ENCODE measurements around the gene PM20D1. TPM values are rescaled to one million over a fixed set of nuclear protein-coding genes. Genes with fewer than 3 reads are reported as not detected.
"Not testable (repeated sequence)": the region's sequence is repeated elsewhere in the genome, so short reads cannot be mapped to it uniquely, and the experiment has no call there.

Gene PM20D1
- total RNA-seq (under 1 TPM; 0.31 to 0.38 TPM), polyA plus RNA-seq (2.6 TPM)

- CTCF ChIA-PET = interaction anchor here (1.0 to 1.1 kb wide), 3 partner anchors 54 to 258 kb away, joined by 3 to 5 read pairs (median 4); no protein-coding TSS in a partner anchor
- DNase-seq = peak; percentile 62 to 89 (median 87)
- POLR2A ChIA-PET = interaction anchor here (0.8 to 1.6 kb wide), 2 partner anchors 36 to 219 kb away, joined by 3 to 5 read pairs; partner anchors contain the start of gene SLC41A1
Observed at GRCh38 chr1:205849619-205850355, at the start of gene PM20D1. PM20D1 (minus strand) TSS chr1:205850132; CDS start chr1:205850072, 60 bp downstream.

GRCh38 chr1:205896351-205896750, 46.4 kb upstream of the PM20D1 start:
- Histone ChIP-seq H3K27ac (ENCODE audit: low read depth, low read length) (no peak overlapping the region), H3K36me3 (ENCODE audit: insufficient read depth, low read length) (no peaks in the 10 kb centered on the region), H3K4me3 (ENCODE audit: low read length) (no peak overlapping the region), H3K27me3 (ENCODE audit: insufficient read depth, low read length, poor library complexity, severe bottlenecking) (no peaks in the 10 kb centered on the region), H3K9me3 (ENCODE audit: low read length) (no peaks in the 10 kb centered on the region), H3K4me1 (ENCODE audit: insufficient read depth, low read length) (no peaks in the 10 kb centered on the region)
- peaks cover 7 to 29% (median 25%) of the 10 kb centered on the region in 5 donors for H3K9me3 Mint-ChIP-seq
- ChIA-PET POLR2A (no interaction called here), CTCF (no interaction called here)
- peaks cover 2 to 5% (median 3%) of the 10 kb centered on the region in 3 donors for H3K4me1 Mint-ChIP-seq
- peaks cover 20 to 26% of the 10 kb centered on the region in 2 donors for H3K27me3 Mint-ChIP-seq
- DNase-seq = no peak
- no peak overlapping the region for H3K4me3 Mint-ChIP-seq
- peak overlapping the region in 1 of 8 donors; percentile 18 for H3K27ac Mint-ChIP-seq
- H3K36me3 Mint-ChIP-seq = peaks cover 0 to 22% (median 10%) of the 10 kb centered on the region in 3 donors

More at GRCh38 chr1:205849619-205850355, at the start of gene PM20D1:
- H3K27me3 ChIP-seq (ENCODE audit: insufficient read depth, low read length, poor library complexity, severe bottlenecking) = no peaks in the 10 kb centered on the region
- H3K4me1 ChIP-seq (ENCODE audit: insufficient read depth, low read length) = no peaks in the 10 kb centered on the region
- H3K27me3 Mint-ChIP-seq = peaks cover 0 to 1% of the 10 kb centered on the region in 2 donors
- no peaks in the 10 kb centered on the region for H3K36me3 ChIP-seq (ENCODE audit: insufficient read depth, low read length)
- peaks cover 0 to 6% (median 0%) of the 10 kb centered on the region in 5 donors for H3K9me3 Mint-ChIP-seq
- H3K27ac ChIP-seq (ENCODE audit: low read depth, low read length) = no peak within 1 kb of the TSS
- peak within 1 kb of the TSS; percentile 44 for H3K4me3 ChIP-seq (ENCODE audit: low read length)
- peak within 1 kb of the TSS; percentile 71 to 98 (median 96) for H3K27ac Mint-ChIP-seq
- no peaks in the 10 kb centered on the region for H3K9me3 ChIP-seq (ENCODE audit: low read length)
- H3K36me3 Mint-ChIP-seq = peaks cover 2 to 5% (median 4%) of the 10 kb centered on the region in 3 donors
- peaks cover 13 to 16% (median 14%) of the 10 kb centered on the region in 3 donors for H3K4me1 Mint-ChIP-seq
- peak within 1 kb of the TSS; percentile 89 to 96 (median 93) for H3K4me3 Mint-ChIP-seq

- H3K36me3 ChIP-seq (ENCODE audit: insufficient read depth, low read length); DNase-seq; H3K27ac ChIP-seq (ENCODE audit: low read depth, low read length); CTCF ChIA-PET; H3K4me1 Mint-ChIP-seq; H3K4me3 ChIP-seq (ENCODE audit: low read length); H3K9me3 ChIP-seq (ENCODE audit: low read length); H3K27ac Mint-ChIP-seq; POLR2A ChIA-PET; H3K4me3 Mint-ChIP-seq; H3K4me1 ChIP-seq (ENCODE audit: insufficient read depth, low read length); H3K27me3 ChIP-seq (ENCODE audit: insufficient read depth, low read length, poor library complexity, severe bottlenecking): not testable (repeated sequence)
- Mint-ChIP-seq H3K36me3 (peaks cover 0 to 22% (median 10%) of the 10 kb centered on the region in 3 donors), H3K27me3 (peaks cover 13 to 15% of the 10 kb centered on the region in 2 donors), H3K9me3 (peaks cover 7 to 34% (median 30%) of the 10 kb centered on the region in 5 donors)
Observed at GRCh38 chr1:205894119-205894518, 44.2 kb upstream of the PM20D1 start.

GRCh38 chr1:205892175-205892574, 42.2 kb upstream of the PM20D1 start:
- H3K4me1 Mint-ChIP-seq = peaks cover 7 to 11% (median 11%) of the 10 kb centered on the region in 3 donors
- H3K36me3 ChIP-seq (ENCODE audit: insufficient read depth, low read length); CTCF ChIA-PET; H3K27ac ChIP-seq (ENCODE audit: low read depth, low read length); H3K9me3 ChIP-seq (ENCODE audit: low read length); POLR2A ChIA-PET; H3K27me3 ChIP-seq (ENCODE audit: insufficient read depth, low read length, poor library complexity, severe bottlenecking); DNase-seq; H3K27me3 Mint-ChIP-seq; H3K4me3 Mint-ChIP-seq; H3K4me3 ChIP-seq (ENCODE audit: low read length); H3K27ac Mint-ChIP-seq; H3K4me1 ChIP-seq (ENCODE audit: insufficient read depth, low read length): not testable (repeated sequence)
- peaks cover 0 to 22% (median 9%) of the 10 kb centered on the region in 3 donors for H3K36me3 Mint-ChIP-seq
- H3K9me3 Mint-ChIP-seq = peaks cover 7 to 33% (median 25%) of the 10 kb centered on the region in 5 donors

- peaks cover 0 to 22% (median 9%) of the 10 kb centered on the region in 3 donors for H3K36me3 Mint-ChIP-seq
- H3K36me3 ChIP-seq (ENCODE audit: insufficient read depth, low read length); H3K4me3 Mint-ChIP-seq; H3K9me3 ChIP-seq (ENCODE audit: low read length); DNase-seq; CTCF ChIA-PET; POLR2A ChIA-PET; H3K4me1 ChIP-seq (ENCODE audit: insufficient read depth, low read length); H3K4me3 ChIP-seq (ENCODE audit: low read length); H3K27ac ChIP-seq (ENCODE audit: low read depth, low read length); H3K27me3 ChIP-seq (ENCODE audit: insufficient read depth, low read length, poor library complexity, severe bottlenecking); H3K27ac Mint-ChIP-seq; H3K27me3 Mint-ChIP-seq: not testable (repeated sequence)
- H3K9me3 Mint-ChIP-seq = peaks cover 7 to 27% (median 21%) of the 10 kb centered on the region in 5 donors
- peaks cover 7 to 11% (median 11%) of the 10 kb centered on the region in 3 donors for H3K4me1 Mint-ChIP-seq
Observed at GRCh38 chr1:205891481-205891880, 41.5 kb upstream of the PM20D1 start.

GRCh38 chr1:205890631-205891030, 40.7 kb upstream of the PM20D1 start:
- H3K27ac Mint-ChIP-seq; H3K4me3 ChIP-seq (ENCODE audit: low read length); H3K27ac ChIP-seq (ENCODE audit: low read depth, low read length); H3K4me1 ChIP-seq (ENCODE audit: insufficient read depth, low read length); POLR2A ChIA-PET; H3K4me3 Mint-ChIP-seq; CTCF ChIA-PET; DNase-seq; H3K27me3 ChIP-seq (ENCODE audit: insufficient read depth, low read length, poor library complexity, severe bottlenecking); H3K9me3 ChIP-seq (ENCODE audit: low read length); H3K27me3 Mint-ChIP-seq; H3K36me3 ChIP-seq (ENCODE audit: insufficient read depth, low read length): not testable (repeated sequence)
- H3K36me3 Mint-ChIP-seq = peaks cover 0 to 14% (median 9%) of the 10 kb centered on the region in 3 donors
- peaks cover 7 to 18% (median 14%) of the 10 kb centered on the region in 5 donors for H3K9me3 Mint-ChIP-seq
- H3K4me1 Mint-ChIP-seq = peaks cover 7 to 11% (median 11%) of the 10 kb centered on the region in 3 donors

GRCh38 chr1:205889706-205890105, 39.8 kb upstream of the PM20D1 start:
- H3K36me3 ChIP-seq (ENCODE audit: insufficient read depth, low read length); POLR2A ChIA-PET; H3K4me3 Mint-ChIP-seq; H3K27ac ChIP-seq (ENCODE audit: low read depth, low read length); H3K27me3 ChIP-seq (ENCODE audit: insufficient read depth, low read length, poor library complexity, severe bottlenecking); DNase-seq; H3K4me1 ChIP-seq (ENCODE audit: insufficient read depth, low read length); H3K27ac Mint-ChIP-seq; H3K27me3 Mint-ChIP-seq; H3K4me3 ChIP-seq (ENCODE audit: low read length); H3K9me3 ChIP-seq (ENCODE audit: low read length); CTCF ChIA-PET: not testable (repeated sequence)
- peaks cover 7 to 11% (median 11%) of the 10 kb centered on the region in 3 donors for H3K4me1 Mint-ChIP-seq
- peaks cover under 1 to 16% (median 5%) of the 10 kb centered on the region in 5 donors for H3K9me3 Mint-ChIP-seq
- peaks cover 0 to 12% (median 6%) of the 10 kb centered on the region in 3 donors for H3K36me3 Mint-ChIP-seq

- H3K4me3 ChIP-seq (ENCODE audit: low read length); DNase-seq; H3K4me1 ChIP-seq (ENCODE audit: insufficient read depth, low read length); H3K27me3 ChIP-seq (ENCODE audit: insufficient read depth, low read length, poor library complexity, severe bottlenecking); H3K9me3 ChIP-seq (ENCODE audit: low read length); H3K36me3 ChIP-seq (ENCODE audit: insufficient read depth, low read length); H3K27ac ChIP-seq (ENCODE audit: low read depth, low read length); POLR2A ChIA-PET; H3K27me3 Mint-ChIP-seq; CTCF ChIA-PET: not testable (repeated sequence)
- peaks cover 0 to 11% (median 0%) of the 10 kb centered on the region in 3 donors for H3K36me3 Mint-ChIP-seq
- H3K4me1 Mint-ChIP-seq = peaks cover 7 to 11% (median 11%) of the 10 kb centered on the region in 3 donors
- H3K9me3 Mint-ChIP-seq = peaks cover 0 to 16% (median 5%) of the 10 kb centered on the region in 5 donors
- H3K27ac Mint-ChIP-seq = peak overlapping the region in 2 of 8 donors; percentile 0 to 43
- H3K4me3 Mint-ChIP-seq = peak overlapping the region in 2 of 7 donors; percentile 6 to 10
Observed at GRCh38 chr1:205889006-205889405, 39.1 kb upstream of the PM20D1 start.
